Activated CD8-positive, alpha-beta memory T cell treated with anti-CD3 and anti-CD28 coated beads for 4 hours (primary cell): ENCODE results near the gene FNIP1.
"Not testable (repeated sequence)": the region's sequence is repeated elsewhere in the genome, so short reads cannot be mapped to it uniquely, and the experiment has no call there.

Source experiments
- DNase-seq, 2 donors: peaks; one replicate each; pipeline ENCODE4 v3.0.0-alpha.2; 2020; ENCODE audit warnings: low read depth in 2 of 2

The FNIP1 gene

GRCh38 chr5:131749723-131750470, 46.9 kb downstream of the FNIP1 start:
- no peak for DNase-seq

GRCh38 chr5:131749138-131749537, 47.7 kb downstream of the FNIP1 start:
- DNase-seq, result no peak

DNA sequence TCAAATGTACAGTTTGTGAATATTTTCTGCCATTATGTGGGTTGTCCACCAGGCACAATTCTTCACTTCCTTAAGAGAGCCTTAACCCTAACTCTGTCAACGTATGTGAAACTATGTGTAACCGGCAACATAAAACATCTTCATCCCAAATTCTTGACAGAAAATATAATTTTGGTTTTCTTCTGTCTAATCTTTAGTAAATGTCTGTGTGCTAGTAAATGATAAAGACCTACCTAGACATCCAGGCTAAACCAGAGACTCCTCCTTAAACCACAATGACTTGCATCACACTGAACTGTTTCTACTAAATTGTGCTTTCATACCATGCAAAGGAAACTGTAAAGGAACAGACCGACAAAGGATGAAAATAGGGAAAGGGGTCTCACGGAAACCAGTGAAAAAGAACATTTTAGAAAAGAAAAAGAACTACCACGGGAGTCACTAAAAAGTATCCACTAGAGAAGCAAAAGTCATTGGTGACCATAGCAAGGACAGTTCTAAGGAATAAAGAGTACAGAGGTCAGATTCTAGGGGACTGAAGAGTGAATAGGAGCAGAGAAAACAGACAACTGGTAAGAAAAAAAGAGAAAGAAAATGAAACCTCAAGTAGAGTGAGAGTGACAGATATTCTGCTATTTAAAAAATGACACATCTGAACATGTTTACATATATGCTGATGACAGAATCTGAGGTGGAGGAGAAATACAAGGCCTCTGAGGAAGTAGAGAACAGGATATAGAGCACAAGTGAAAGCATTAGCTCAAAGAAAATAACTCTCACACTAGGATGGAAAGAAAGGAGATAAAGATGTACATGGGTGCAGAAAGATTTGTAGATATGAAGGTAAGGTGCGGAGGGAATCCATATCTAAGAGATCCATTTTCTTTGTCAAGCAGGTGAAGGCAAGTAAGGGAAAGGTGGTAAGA, 49.4 kb downstream of the FNIP1 start:
- no peak for DNase-seq

GRCh38 chr5:131746423-131746822, 50.4 kb downstream of the FNIP1 start:
- DNase-seq, result no peak

GRCh38 chr5:131745703-131746102, 51.1 kb downstream of the FNIP1 start:
- DNase-seq, result no peak

DNA sequence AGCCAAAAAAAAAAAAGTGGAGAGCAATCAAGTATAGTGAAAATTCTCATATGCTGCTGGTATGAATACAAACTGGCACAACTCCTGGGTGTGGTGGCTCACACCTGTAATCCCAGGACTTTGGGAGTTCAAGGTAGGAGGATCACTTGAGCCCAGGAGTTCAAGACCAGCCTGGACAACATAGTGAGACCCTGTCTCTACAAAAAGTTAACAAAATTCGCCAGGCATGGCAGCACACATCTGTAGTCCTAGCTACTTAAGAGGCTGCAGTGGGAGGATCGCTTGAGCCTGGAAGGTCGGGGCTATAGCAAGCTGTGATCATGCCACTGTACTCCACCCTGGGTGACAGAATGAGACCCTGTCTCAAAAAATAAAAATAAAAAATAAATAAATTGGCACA, 51.7 kb downstream of the FNIP1 start:
- no peak for DNase-seq

DNA sequence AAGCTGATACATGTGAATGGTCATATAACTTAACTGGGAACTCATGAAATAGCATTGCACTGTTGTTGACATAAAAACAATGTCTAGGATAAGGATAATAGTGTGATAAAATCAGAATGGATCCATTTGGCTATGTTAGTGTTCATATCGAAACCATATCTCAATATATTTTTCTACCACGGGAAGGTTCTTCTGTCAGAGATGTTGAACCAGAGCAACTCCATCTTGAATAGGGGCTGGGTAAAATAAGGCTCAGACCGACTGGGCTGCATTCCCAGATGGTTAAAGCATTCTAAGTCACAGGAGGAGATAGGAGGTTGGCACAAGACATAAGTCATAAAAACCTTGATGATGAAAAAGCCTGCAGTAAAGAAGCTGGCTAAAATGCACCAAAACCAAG, 56.3 kb downstream of the FNIP1 start:
- no peak for DNase-seq

DNA sequence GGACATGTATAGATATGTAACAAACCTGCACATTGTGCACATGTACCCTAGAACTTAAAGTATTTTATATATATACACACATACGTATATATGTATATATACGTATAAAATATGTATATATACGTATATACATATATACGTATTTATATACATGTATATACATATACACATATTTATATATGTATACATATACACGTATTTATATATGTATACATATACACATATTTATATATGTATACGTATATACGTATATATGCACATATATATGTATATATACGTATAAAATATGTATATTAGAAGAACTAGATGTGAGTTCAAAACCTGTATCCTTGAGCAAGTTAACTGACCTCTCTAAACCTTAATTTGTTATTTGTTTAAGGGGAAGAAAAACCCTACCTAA, 61.4 kb downstream of the FNIP1 start:
- no peak for DNase-seq

DNA sequence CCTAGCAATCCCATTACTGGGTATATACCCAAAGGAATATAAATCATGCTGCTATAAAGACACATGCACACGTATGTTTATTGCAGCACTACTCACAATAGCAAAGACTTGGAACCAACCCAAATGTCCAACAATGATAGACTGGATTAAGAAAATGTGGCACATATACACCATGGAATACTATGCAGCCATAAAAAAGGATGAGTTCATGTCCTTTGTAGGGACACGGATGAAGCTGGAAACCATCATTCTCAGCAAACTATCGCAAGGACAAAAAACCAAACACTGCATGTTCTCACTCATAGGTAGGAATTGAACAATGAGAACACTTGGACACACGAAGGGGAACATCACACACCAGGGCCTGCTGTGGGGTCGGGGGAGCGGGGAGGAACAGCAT, 61.9 kb downstream of the FNIP1 start:
- DNase-seq, result not testable (repeated sequence)

GRCh38 chr5:131729292-131729691, 67.5 kb downstream of the FNIP1 start:
- not testable (repeated sequence) for DNase-seq

GRCh38 chr5:131724089-131724488, 72.7 kb downstream of the FNIP1 start:
- DNase-seq, result not testable (repeated sequence)

- no peak for DNase-seq
Measured at GRCh38 chr5:131720714-131721113, 76.1 kb downstream of the FNIP1 start.

- no peak for DNase-seq
Measured at GRCh38 chr5:131719564-131719963, 77.3 kb downstream of the FNIP1 start.

GRCh38 chr5:131718487-131719014, 78.3 kb downstream of the FNIP1 start:
- DNase-seq, result no peak

GRCh38 chr5:131717164-131717563, 79.7 kb downstream of the FNIP1 start:
- not testable (repeated sequence) for DNase-seq

DNA sequence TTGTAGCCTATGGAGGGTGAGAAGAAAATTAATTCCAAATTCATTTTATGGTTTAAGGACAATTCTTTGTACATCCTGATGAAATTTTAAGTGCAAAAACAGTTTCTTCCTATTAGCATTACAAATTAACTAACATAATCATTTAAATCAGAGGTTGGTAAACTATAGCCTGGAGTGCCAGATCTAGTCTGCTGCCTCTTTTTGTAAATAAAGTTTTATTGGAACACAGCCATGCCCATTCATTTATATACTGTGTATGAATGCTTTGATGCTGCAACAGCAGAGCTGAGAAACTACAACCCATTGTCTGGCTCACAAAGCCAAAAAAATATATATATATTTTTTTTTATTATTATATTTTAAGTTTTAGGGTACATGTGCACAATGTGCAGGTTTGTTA, 80.2 kb downstream of the FNIP1 start:
- DNase-seq, result no peak

GRCh38 chr5:131710391-131710790, 86.4 kb downstream of the FNIP1 start:
- DNase-seq, result no peak

DNA sequence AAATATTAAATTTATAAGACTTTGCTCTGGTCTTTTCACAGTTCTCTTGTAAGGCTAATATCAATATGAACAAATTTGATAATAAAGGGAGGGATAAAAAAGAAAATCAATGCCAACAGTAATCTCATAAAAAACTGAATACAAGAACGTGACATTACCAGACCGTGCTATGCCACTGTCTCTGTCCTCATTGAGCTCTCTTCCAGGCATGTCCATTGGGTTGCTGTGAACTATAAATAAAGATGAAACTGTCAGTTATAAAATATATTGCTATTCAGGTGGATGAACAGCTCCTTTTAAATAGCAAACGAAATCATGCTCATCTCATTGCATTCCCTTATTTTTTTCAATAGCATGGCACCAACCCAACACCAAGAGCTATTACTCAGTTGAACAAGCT, 87.8 kb downstream of the FNIP1 start:
- no peak for DNase-seq

DNA sequence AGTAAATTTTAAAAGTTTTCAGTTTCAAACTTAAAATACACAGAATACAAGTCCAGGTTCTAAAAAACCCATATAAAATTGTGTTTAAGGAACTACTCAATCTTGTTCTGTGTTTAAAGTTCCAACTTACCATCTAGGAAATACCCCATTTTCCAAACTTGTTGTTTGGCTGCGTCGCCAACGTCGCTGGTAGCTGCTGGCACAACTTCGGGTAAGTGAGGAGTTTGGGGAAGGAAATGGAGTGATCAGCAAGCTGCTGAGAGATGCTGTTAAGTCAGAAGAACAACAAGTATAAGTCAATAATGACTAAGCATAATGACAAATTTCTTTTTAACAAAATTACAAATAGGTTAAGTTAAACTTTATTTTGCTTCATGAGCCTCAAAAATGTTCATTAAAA, 90.5 kb downstream of the FNIP1 start:
- no peak for DNase-seq

DNA sequence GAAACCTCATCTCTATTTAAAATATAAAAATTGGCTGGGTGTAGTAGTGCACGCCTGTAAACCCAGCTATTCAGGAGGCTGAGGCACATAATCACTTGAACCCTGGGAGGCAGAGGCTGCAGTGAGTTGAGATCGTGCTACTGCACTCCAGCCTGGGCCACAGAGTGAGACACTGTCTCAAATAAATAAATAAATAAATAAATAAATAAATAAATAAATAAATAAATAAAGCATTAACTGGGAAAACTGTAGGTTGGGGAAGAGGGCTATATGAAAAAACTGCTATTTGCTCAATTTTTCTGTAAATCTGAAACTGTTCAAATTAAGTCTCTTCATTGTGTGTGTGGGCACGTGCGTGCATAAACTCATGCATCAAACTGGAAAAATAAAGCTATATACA, 101.9 kb downstream of the FNIP1 start:
- DNase-seq, result no peak

DNA sequence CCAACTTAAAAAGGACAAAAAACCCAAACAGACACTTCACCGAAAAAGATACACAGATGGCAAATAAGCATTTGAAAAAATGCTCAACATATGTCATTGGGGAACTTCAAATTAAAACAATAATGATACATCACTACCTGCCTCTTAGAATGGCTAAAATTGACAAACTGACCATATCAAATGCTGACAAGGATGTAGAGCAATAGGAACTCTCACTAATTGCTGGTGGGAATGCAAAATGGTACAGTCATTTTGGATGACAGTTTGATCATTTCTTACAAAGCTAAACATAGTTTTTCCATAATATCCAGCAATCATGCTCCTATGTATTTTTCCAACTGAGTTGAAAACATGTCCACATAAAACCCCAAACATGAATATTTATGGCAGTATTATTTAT, 102.9 kb downstream of the FNIP1 start:
- DNase-seq, result no peak

GRCh38 chr5:131685516-131686171, 111.2 kb downstream of the FNIP1 start:
- no peak for DNase-seq
